ENCODE measurements around the gene PIWIL1.

The PIWIL1 gene

GRCh38 chr12:130330685-130331084 is 7.0 kb upstream of the PIWIL1 start:
- H3K27me3 Mint-ChIP-seq = peaks cover 30% of the 10 kb centered on the region

DNA sequence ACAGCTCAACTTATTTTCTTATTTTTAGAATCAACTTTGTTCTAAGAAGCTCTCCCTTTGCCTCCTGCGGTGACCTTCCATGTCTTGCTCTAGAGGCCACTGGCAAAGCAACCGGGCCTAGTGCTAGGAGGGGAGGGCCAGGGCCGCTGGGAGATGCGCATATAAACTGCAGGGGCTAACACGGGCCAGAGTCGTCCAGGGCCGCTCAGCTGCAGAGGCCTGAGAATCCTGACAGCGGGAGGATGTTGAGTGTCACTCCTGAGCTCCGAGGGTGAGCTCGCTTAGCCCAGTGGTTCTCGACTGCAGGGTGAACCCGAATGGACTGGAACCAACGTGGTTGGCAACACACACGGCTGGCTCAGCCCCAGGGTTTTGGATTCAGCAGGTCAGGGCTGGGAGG is 6.5 kb upstream of the PIWIL1 start:
- Mint-ChIP-seq H3K36me3 (ENCODE audit: low read depth) (no peaks in the 10 kb centered on the region), H3K27me3 (peaks cover 31% of the 10 kb centered on the region), H3K4me3 (no peak overlapping the region), H3K27ac (no peak overlapping the region), H3K4me1 (ENCODE audit: low read depth) (no peaks in the 10 kb centered on the region), H3K9me3 (no peaks in the 10 kb centered on the region)

More at GRCh38 chr12:130330685-130331084, 7.0 kb upstream of the PIWIL1 start:
- Mint-ChIP-seq H3K4me3 (no peak overlapping the region), H3K4me1 (ENCODE audit: low read depth) (no peaks in the 10 kb centered on the region), H3K27ac (no peak overlapping the region), H3K9me3 (no peaks in the 10 kb centered on the region), H3K36me3 (ENCODE audit: low read depth) (no peaks in the 10 kb centered on the region)

DNA sequence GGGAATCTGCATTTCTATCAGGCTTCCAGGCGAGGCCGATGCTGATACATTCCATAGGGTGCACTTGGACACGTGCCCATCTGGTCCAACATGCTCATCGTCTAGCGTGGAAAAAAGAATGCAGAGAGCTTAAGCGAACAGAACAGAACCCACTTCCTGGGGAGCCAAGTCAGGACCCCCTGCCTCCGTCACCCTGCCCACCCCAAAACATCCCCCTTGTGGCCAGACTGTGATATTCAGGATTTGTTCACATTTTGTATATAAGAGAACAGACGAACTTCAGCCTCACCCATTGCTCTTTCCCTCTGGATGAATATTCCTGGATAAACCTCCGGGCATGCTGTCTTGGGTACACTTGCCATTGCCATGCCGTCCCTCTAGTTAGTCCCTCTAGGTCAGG is 4.3 kb upstream of the PIWIL1 start:
- Mint-ChIP-seq H3K27ac (no peak overlapping the region), H3K4me1 (ENCODE audit: low read depth) (no peaks in the 10 kb centered on the region), H3K36me3 (ENCODE audit: low read depth) (no peaks in the 10 kb centered on the region), H3K27me3 (peaks cover 25% of the 10 kb centered on the region), H3K4me3 (no peak overlapping the region), H3K9me3 (no peaks in the 10 kb centered on the region)

DNA sequence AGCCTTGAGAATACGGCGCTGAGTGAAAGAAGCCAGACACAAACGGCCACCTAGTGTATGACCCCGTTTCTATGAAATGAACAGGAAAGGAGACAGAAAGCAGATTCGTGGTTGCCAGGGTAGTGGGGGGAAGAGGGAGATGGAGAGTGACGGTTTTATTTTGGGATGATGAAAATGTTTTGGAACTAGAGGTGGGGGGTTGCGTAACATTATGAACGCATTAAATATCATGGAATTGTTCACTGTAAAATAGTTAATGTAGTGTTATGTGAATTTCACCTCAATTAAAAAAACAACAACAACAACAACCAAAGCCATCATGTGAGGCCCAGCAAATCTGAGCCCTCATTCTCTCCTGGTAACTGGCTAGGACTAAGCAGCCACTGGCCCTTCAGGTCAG is 3.3 kb upstream of the PIWIL1 start:
- Mint-ChIP-seq H3K27me3 (peaks cover 27% of the 10 kb centered on the region), H3K27ac (no peak overlapping the region), H3K36me3 (ENCODE audit: low read depth) (no peaks in the 10 kb centered on the region), H3K4me1 (ENCODE audit: low read depth) (no peaks in the 10 kb centered on the region), H3K4me3 (no peak overlapping the region), H3K9me3 (no peaks in the 10 kb centered on the region)

- H3K27ac Mint-ChIP-seq = no peak overlapping the region
- no peaks in the 10 kb centered on the region for H3K36me3 Mint-ChIP-seq (ENCODE audit: low read depth)
- H3K9me3 Mint-ChIP-seq = no peaks in the 10 kb centered on the region
- no peaks in the 10 kb centered on the region for H3K4me1 Mint-ChIP-seq (ENCODE audit: low read depth)
- H3K27me3 Mint-ChIP-seq = peaks cover 33% of the 10 kb centered on the region
- H3K4me3 Mint-ChIP-seq = no peak overlapping the region
Observed at GRCh38 chr12:130334937-130335336, 2.8 kb upstream of the PIWIL1 start.

DNA sequence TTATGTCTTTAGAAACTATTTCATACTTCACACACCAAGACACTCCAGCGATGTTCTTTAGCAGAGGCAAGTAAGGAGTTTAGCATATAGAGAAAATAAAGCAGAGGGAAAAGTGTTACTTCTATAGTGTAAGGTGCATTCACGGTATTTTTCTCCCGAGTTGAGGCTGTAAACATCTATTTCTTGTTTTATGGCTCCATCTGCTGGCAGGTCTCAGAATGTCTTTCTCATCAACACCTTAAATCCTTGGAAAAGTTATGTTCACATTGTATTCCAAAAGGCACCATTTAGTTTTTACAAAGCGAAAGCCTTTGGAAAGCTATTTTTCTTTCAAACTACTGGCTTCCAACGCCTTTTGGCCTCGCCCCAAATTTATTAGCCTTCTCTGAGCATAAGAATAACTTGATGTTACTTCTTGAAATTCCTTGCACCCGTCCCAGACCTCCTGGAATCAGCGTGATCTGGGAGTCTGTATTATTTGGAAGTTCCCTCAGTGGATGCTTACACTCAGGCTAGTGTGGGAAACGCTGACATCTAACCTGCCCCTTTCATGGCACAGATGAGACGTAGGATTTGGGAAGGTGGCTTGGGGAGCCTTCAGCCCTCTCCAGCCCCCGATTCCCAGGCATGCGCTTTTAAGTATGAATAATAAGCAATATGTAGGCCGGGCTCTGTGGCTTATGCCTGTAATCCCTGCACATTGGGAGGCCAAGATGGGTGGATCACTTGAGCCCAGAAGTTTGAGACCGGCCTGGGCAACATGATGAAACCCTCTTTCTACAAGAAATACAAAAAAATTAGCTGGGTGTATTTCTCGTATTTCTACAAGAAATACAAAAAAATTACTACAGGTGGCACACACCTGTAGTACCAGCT is 1.9 kb upstream of the PIWIL1 start:
- H3K27ac Mint-ChIP-seq = no peak overlapping the region
- H3K9me3 Mint-ChIP-seq = no peaks in the 10 kb centered on the region
- H3K4me3 Mint-ChIP-seq = no peak overlapping the region
- no peaks in the 10 kb centered on the region for H3K4me1 Mint-ChIP-seq (ENCODE audit: low read depth)
- H3K36me3 Mint-ChIP-seq (ENCODE audit: low read depth) = no peaks in the 10 kb centered on the region
- H3K27me3 Mint-ChIP-seq = peaks cover 36% of the 10 kb centered on the region

- H3K27ac Mint-ChIP-seq = no peak overlapping the region
- H3K36me3 Mint-ChIP-seq (ENCODE audit: low read depth) = no peaks in the 10 kb centered on the region
- H3K27me3 Mint-ChIP-seq = peaks cover 40% of the 10 kb centered on the region
- no peaks in the 10 kb centered on the region for H3K4me1 Mint-ChIP-seq (ENCODE audit: low read depth)
- no peaks in the 10 kb centered on the region for H3K9me3 Mint-ChIP-seq
- no peak overlapping the region for H3K4me3 Mint-ChIP-seq
Observed at GRCh38 chr12:130336723-130337487, 782 bp upstream of the PIWIL1 start.

GRCh38 chr12:130338794-130339601 is 1.3 kb downstream of the PIWIL1 start:
- H3K4me1 Mint-ChIP-seq (ENCODE audit: low read depth) = no peaks in the 10 kb centered on the region
- H3K36me3 Mint-ChIP-seq (ENCODE audit: low read depth) = no peaks in the 10 kb centered on the region
- H3K4me3 Mint-ChIP-seq = no peak overlapping the region
- no peaks in the 10 kb centered on the region for H3K9me3 Mint-ChIP-seq
- H3K27ac Mint-ChIP-seq = no peak overlapping the region
- H3K27me3 Mint-ChIP-seq = peaks cover 32% of the 10 kb centered on the region

DNA sequence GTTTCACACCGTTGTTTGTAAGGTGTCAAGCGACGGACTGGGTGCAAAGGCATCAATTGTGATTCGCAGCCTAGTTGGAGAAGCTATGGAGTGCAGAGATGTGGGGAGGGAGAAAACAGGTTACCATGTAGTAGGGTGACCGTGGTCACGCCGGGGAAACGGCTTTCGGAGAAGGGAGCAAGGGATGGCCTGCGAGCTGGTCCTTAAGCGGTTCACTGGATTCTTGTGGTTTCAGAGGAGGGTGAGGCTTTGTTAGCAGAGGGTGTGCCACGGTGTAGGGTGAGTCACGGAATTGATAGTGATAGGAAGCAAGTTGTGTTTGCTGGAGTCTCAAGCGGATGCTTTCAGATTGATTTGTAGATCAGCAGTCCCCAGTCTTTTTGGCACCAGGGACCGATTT is 2.3 kb downstream of the PIWIL1 start:
- H3K36me3 Mint-ChIP-seq (ENCODE audit: low read depth) = no peaks in the 10 kb centered on the region
- no peak overlapping the region for H3K4me3 Mint-ChIP-seq
- peaks cover 23% of the 10 kb centered on the region for H3K27me3 Mint-ChIP-seq
- H3K9me3 Mint-ChIP-seq = no peaks in the 10 kb centered on the region
- H3K4me1 Mint-ChIP-seq (ENCODE audit: low read depth) = no peaks in the 10 kb centered on the region
- no peak overlapping the region for H3K27ac Mint-ChIP-seq

GRCh38 chr12:130342442-130342841 is 4.8 kb downstream of the PIWIL1 start:
- H3K27ac Mint-ChIP-seq = no peak overlapping the region
- H3K36me3 Mint-ChIP-seq (ENCODE audit: low read depth) = no peaks in the 10 kb centered on the region
- H3K4me3 Mint-ChIP-seq = no peak overlapping the region
- peaks cover 16% of the 10 kb centered on the region for H3K27me3 Mint-ChIP-seq
- H3K4me1 Mint-ChIP-seq (ENCODE audit: low read depth) = no peaks in the 10 kb centered on the region
- no peaks in the 10 kb centered on the region for H3K9me3 Mint-ChIP-seq

DNA sequence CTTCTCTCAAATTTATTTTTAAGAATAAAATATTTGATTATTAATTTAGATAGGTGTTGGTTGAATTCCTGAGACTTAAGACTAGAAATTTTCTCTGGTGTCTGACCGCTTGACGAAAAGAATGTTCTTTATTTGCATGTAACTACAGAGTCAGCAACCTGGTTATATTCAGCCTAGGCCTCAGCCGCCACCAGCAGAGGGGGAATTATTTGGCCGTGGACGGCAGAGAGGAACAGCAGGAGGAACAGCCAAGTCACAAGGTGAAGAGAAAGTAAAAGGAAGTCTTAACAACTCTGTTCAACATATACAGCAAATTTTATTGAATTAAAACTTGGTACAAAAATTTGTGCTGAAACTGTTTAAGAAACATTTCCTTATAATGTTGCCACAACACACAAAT is 5.2 kb downstream of the PIWIL1 start:
- peaks cover 16% of the 10 kb centered on the region for H3K27me3 Mint-ChIP-seq

GRCh38 chr12:130344529-130344928 is 6.8 kb downstream of the PIWIL1 start:
- peaks cover 13% of the 10 kb centered on the region for H3K27me3 Mint-ChIP-seq
- no peaks in the 10 kb centered on the region for H3K4me1 Mint-ChIP-seq (ENCODE audit: low read depth)
- H3K27ac Mint-ChIP-seq = no peak overlapping the region
- no peaks in the 10 kb centered on the region for H3K9me3 Mint-ChIP-seq
- H3K4me3 Mint-ChIP-seq = no peak overlapping the region
- no peaks in the 10 kb centered on the region for H3K36me3 Mint-ChIP-seq (ENCODE audit: low read depth)

More for the DNA sequence above, 5.2 kb downstream of the PIWIL1 start:
- no peaks in the 10 kb centered on the region for H3K36me3 Mint-ChIP-seq (ENCODE audit: low read depth)
- no peak overlapping the region for H3K27ac Mint-ChIP-seq
- no peaks in the 10 kb centered on the region for H3K9me3 Mint-ChIP-seq
- H3K4me1 Mint-ChIP-seq (ENCODE audit: low read depth) = no peaks in the 10 kb centered on the region
- no peak overlapping the region for H3K4me3 Mint-ChIP-seq

- Mint-ChIP-seq H3K27ac (no peak overlapping the region), H3K36me3 (ENCODE audit: low read depth) (no peaks in the 10 kb centered on the region), H3K9me3 (no peaks in the 10 kb centered on the region), H3K4me1 (ENCODE audit: low read depth) (no peaks in the 10 kb centered on the region), H3K27me3 (peaks cover 6% of the 10 kb centered on the region), H3K4me3 (no peak overlapping the region)
Observed at GRCh38 chr12:130345292-130345691, 7.6 kb downstream of the PIWIL1 start.

GRCh38 chr12:130347588-130347987 is 9.9 kb downstream of the PIWIL1 start:
- no peak overlapping the region for H3K4me3 Mint-ChIP-seq
- H3K36me3 Mint-ChIP-seq (ENCODE audit: low read depth) = no peaks in the 10 kb centered on the region
- no peaks in the 10 kb centered on the region for H3K4me1 Mint-ChIP-seq (ENCODE audit: low read depth)
- H3K27ac Mint-ChIP-seq = no peak overlapping the region
- H3K9me3 Mint-ChIP-seq = peaks cover 3% of the 10 kb centered on the region
- no peaks in the 10 kb centered on the region for H3K27me3 Mint-ChIP-seq

GRCh38 chr12:130350715-130351114 is 13.0 kb downstream of the PIWIL1 start:
- Mint-ChIP-seq H3K4me1 (ENCODE audit: low read depth) (no peaks in the 10 kb centered on the region), H3K9me3 (peaks cover 3% of the 10 kb centered on the region), H3K4me3 (no peak overlapping the region), H3K36me3 (ENCODE audit: low read depth) (no peaks in the 10 kb centered on the region), H3K27me3 (peaks cover 5% of the 10 kb centered on the region), H3K27ac (no peak overlapping the region)
